22Rv1 (cell line): ENCODE data around the gene PWWP2B.

ENCODE experiments used
- H3K27ac ChIP-seq: fragments of 450-650 bp; 2 replicates; pipeline ENCODE4 v1.5.1; 2017
- ZFX ChIP-seq: fragments of 450-650 bp; IDR thresholded peaks from 2 replicates; pipeline ENCODE4 v1.6.1; 2017; ENCODE audit warnings: antibody characterized with exemption, borderline replicate concordance
- TF ChIP-seq, protein P1 (sequence below): fragments of 450-650 bp; IDR thresholded peaks from 2 replicates; pipeline ENCODE4 v1.5.1; 2017; ENCODE audit warnings: mild to moderate bottlenecking

Gene PWWP2B

DNA sequence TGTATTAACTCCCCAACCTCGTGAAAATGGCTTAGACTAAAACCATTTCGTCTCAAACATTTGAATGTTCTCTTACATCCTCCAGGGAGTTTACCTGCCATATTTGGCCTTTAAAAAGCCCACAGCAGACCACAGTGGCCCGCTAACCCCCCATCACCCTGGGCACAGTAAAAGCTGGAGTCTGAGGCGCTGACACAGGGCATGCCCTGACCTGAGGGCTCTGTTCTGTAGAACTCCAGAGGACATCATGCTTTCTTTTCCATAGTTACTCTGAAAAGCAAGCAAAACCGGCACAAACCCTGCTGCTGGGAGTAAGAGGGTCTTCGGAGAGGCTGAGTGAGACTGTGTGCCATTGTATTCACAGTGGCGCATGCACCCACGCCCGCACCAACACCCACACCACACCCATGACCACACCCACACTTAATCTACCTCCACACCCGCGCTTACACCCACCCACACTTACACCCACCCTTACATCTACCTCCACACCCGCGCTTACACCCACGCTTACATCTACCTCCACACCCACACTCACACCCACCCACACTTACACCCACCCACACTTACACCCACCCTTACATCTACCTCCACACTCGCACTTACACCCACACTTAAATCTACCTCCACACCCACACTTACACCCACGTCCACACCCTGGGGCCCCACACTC lies 32.9 kb upstream of the PWWP2B start:
- H3K27ac ChIP-seq, result no peak overlapping the region
- TF ChIP-seq, protein P1, sequence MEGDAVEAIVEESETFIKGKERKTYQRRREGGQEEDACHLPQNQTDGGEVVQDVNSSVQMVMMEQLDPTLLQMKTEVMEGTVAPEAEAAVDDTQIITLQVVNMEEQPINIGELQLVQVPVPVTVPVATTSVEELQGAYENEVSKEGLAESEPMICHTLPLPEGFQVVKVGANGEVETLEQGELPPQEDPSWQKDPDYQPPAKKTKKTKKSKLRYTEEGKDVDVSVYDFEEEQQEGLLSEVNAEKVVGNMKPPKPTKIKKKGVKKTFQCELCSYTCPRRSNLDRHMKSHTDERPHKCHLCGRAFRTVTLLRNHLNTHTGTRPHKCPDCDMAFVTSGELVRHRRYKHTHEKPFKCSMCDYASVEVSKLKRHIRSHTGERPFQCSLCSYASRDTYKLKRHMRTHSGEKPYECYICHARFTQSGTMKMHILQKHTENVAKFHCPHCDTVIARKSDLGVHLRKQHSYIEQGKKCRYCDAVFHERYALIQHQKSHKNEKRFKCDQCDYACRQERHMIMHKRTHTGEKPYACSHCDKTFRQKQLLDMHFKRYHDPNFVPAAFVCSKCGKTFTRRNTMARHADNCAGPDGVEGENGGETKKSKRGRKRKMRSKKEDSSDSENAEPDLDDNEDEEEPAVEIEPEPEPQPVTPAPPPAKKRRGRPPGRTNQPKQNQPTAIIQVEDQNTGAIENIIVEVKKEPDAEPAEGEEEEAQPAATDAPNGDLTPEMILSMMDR, result no peak
- no peak for TF ChIP-seq ZFX

DNA sequence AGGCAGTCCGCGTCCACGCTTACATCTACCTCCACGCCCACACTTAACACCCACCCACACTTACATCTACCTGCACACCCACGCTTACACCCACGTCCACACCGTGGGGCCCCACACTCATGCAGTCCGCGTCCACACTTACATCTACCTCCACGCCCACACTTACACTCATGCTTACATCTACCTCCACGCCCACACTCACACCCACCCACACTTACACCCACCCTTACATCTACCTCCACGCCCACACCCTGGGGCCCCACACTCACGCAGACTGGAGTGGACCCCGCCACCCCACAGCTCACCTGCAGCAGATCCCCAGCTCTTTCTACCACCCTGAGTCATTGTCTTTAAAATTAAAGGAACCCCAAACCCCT lies 32.4 kb upstream of the PWWP2B start:
- TF ChIP-seq, protein P1, result no peak
- TF ChIP-seq ZFX, result no peak
- no peak overlapping the region for H3K27ac ChIP-seq

DNA sequence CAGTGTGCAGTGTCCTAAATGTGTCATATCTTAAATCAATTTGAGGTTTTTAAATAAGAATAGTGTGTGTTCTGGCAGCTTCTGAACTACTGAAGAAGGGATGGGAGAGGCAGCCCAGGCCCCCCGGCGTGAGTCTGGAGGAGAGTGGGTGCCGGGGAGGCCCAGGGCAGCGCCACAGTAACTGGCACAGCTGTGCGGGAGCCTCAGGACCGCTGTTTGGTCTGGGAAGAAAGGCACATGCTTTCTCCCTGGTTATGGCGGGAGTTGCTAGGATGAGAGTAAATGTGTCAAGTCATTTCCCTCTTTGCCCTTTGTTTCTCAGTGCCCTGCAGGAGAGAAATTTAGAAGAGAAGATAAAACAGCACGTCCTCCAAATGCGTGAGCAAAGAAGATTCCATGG lies 31.9 kb upstream of the PWWP2B start:
- no peak overlapping the region for H3K27ac ChIP-seq
- TF ChIP-seq ZFX, result no peak
- TF ChIP-seq, protein P1, result no peak

DNA sequence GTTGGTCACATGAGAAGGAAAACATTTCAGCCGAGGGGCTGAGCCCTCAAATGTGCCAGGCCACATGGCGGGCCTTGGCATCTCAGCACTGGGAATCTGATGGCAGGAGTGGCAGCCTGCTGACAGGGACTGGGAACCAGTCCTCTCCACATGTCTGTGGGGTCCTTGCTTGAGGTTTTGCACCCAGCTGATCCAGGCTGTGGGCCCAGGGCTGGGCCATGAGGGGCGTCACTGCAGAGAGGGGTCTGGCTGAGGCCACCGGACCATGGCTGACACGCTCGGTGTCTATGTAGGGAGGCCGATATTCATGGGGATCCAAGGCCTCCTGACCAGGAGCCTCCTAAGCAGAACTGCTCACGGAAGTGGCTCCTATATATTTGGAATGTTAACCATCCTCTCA lies 31.0 kb upstream of the PWWP2B start:
- H3K27ac ChIP-seq, result no peak overlapping the region
- TF ChIP-seq ZFX, result no peak
- TF ChIP-seq, protein P1, result no peak

DNA sequence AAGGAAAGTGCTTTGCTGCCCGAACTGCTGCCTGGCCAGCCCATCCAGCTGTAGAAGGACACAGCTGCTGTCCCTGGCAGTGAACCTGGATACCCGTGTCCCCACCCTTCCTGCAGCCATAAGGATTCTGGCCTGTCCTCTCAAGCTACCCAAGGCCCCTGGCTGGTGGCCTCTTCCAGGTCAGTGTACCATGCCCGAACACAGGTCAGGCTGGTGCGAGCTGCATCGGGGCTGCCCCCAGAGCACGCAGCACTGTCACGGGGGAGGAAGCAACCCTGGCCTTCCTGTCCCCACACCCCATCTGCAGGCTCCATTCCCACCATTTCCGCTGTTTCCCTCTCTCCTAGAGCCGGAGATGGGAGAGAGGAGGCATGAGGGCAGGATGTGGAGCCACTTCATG lies 30.5 kb upstream of the PWWP2B start:
- no peak overlapping the region for H3K27ac ChIP-seq
- TF ChIP-seq ZFX, result no peak
- TF ChIP-seq, protein P1, result no peak

DNA sequence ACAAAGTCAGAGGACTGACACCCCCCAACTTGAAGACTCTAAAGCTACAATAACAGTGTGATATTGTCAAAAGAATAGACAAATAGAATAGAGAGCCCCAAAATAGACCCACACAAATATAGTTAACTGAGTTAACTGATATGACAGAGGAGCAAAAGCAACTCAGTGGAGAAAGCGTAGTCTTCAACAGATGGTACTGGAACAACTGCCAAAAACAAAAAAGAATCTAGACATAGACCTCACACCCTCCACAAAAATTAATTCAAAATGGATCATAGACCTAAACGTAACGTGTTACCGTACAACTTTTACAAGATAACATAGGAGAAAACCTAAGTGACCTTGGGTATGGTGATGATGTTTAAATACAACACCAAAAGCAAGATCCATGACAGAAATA lies 28.6 kb upstream of the PWWP2B start:
- TF ChIP-seq ZFX, result no peak
- TF ChIP-seq, protein P1, result no peak
- no peak overlapping the region for H3K27ac ChIP-seq

DNA sequence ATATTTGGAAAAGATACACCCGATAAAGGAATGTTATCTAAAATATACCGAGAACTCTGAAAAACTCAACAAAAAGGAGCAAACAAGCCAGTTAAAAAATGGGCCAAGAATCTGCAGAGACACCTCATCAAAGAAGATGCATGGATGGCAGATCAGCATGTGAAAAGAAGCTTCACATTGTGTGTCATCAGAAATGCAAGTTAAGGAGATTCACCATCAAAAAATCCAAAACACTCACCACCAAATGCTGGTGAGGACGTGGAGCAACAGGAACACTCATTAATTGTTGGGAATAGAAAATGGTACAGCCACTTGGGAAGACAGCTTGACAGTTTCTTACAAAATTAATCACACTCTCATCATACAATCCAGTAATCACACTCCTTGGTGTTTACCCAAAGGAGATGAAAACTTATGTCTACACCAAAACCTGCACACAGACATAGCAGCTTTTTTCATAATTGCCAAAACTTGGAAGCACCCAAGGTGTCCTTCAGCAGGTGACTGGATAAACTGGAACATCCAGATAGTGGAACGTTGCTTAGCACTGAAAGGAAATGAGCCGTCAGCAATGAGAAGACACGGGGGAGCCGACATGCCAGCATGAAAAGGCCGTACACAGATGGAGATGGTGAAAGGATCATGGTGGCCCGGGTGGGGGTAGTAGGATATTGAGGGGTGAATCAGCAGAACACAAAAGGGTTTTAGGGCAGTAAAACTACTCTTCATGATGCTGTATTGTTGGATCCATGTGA lies 27.9 kb upstream of the PWWP2B start:
- no peak overlapping the region for H3K27ac ChIP-seq
- TF ChIP-seq, protein P1, result no peak
- no peak for TF ChIP-seq ZFX
